Spleen (tissue), 11 donors: ENCODE data around the gene EZH2. TPM values are rescaled to one million over a fixed set of nuclear protein-coding genes. Genes with fewer than 3 reads are reported as not detected.

Experiments used
- DNase-seq: peaks from one replicate; pipeline ENCODE4 v3.0.0-alpha.2; 2020
- H3K27ac ChIP-seq, 8 donors: fragments of 200-600 bp; sonication (generic) in 7 of 8; 1 replicate in 4 of 8; 2 replicates in 4 of 8; pipeline versions ENCODE4 v1.5.0 to v1.8.0; 2016 to 2021; ENCODE audit warnings: inconsistent platforms in 4 of 8, mild to moderate bottlenecking in 4 of 8, moderate library complexity in 1 of 8
- H3K27me3 ChIP-seq, 7 donors: fragments of 200-600 bp; sonication (generic) in 6 of 7; replicated peaks in 1 of 7; 1 replicate in 4 of 7; 2 replicates in 3 of 7; pipeline versions ENCODE4 v1.5.0 to v1.8.0; 2016 to 2021; ENCODE audit warnings: inconsistent platforms in 3 of 7, mild to moderate bottlenecking in 1 of 7
- H3K36me3 ChIP-seq, 6 donors: fragments of 200-600 bp; sonication (generic) in 5 of 6; 1 replicate in 4 of 6; 2 replicates in 2 of 6; pipeline versions ENCODE4 v1.5.0 to v1.8.0; 2016 to 2021; ENCODE audit warnings: inconsistent platforms in 2 of 6
- H3K4me1 ChIP-seq, 6 donors: fragments of 200-600 bp; sonication (generic) in 5 of 6; 1 replicate in 3 of 6; 2 replicates in 3 of 6; pipeline versions ENCODE4 v1.5.0 to v1.8.0; 2016 to 2021; ENCODE audit warnings: inconsistent platforms in 3 of 6
- H3K4me3 ChIP-seq, 8 donors: fragments of 200-600 bp; sonication (generic) in 7 of 8; 1 replicate in 4 of 8; 2 replicates in 4 of 8; pipeline versions ENCODE4 v1.5.0 to v1.8.0; 2016 to 2021; ENCODE audit warnings: inconsistent platforms in 4 of 8, mild to moderate bottlenecking in 4 of 8, moderate library complexity in 2 of 8
- H3K9me3 ChIP-seq, 8 donors: fragments of 200-600 bp; sonication (generic) in 7 of 8; 1 replicate in 4 of 8; 2 replicates in 4 of 8; pipeline versions ENCODE4 v1.5.0 to v1.8.0; 2016 to 2021; ENCODE audit warnings: inconsistent platforms in 4 of 8
- POLR2A ChIP-seq, 3 donors: fragments of 450-650 bp; IDR thresholded peaks; one replicate each; pipeline ENCODE4 v1.5.1; 2017; ENCODE audit warnings: antibody characterized with exemption in 3 of 3, mild to moderate bottlenecking in 1 of 3
- POLR2AphosphoS5 ChIP-seq, 3 donors: sonication (generic); formaldehyde crosslinking; IDR thresholded peaks; one replicate each; pipeline ENCODE4 v1.5.1; 2017; ENCODE audit warnings: antibody characterized with exemption in 3 of 3
- WGBS, 5 donors: extraction: QIAGEN DNeasy Blood & Tissue Kit in 3 of 5; methylation state at CpG; one replicate each; pipeline versions ENCODE4 v1.1.5 to v1.1.7; 2013 to 2018; 5-methylcytosine and 5-hydroxymethylcytosine counted together
- intact Hi-C: fragments of 100-400 bp; cut with DNase I; formaldehyde crosslinking; loops from one replicate; pipeline ENCODE4 v1.15.0; 2023; ENCODE audit warnings: low total_unique reads
- polyA plus RNA-seq, 3 donors: library from polyadenylated mRNA; stranded (reverse); fragments of 200-250 nt; gene quantifications; one replicate each; pipeline ENCODE4 v1.2.1, GENCODE V29; 2013
- total RNA-seq, 7 donors: library from RNA; depleted of rRNA in 3 of 7; stranded (reverse); fragments of >200 nt in 3 of 7; fragmentation: NEBNext Ultra II Directional in 4 of 7; extraction: Animal tissue kit (Norgen Biotek cat#: 25700) in 4 of 7; gene quantifications; one replicate each; pipeline versions ENCODE4 v1.1.0 to v1.2.1, GENCODE V29; 2016 to 2021
- TF ChIP-seq, protein P1 (sequence below), 11 experiments: fragments of 200-600 bp in 7 of 11; fragments of 450-650 bp in 4 of 11; sonication (generic) in 4 of 11; IDR thresholded peaks in 8 of 11; conservative IDR thresholded peaks in 3 of 11; 1 replicate in 7 of 11; 2 replicates in 4 of 11; pipeline versions ENCODE4 v1.4.0 to v1.8.0; 2016 to 2021; ENCODE audit warnings: antibody characterized with exemption in 11 of 11, inconsistent platforms in 4 of 11, mild to moderate bottlenecking in 1 of 11
- donor health status: healthy with polysubstance abuse.
- donor health status: DM: no; HTN: no; CAD: no; lungs with moderate emphysema.
- donor health status: DM: no; HTN: no; CAD: no.
- donor health status: Bipolar disorder and iron deficiency.
- donor health status: healthy.
- donor health status: DM: no; HTN: no; CAD: no.
- donor health status: DM: yes; HTN: yes; CAD: no.

Gene EZH2
- total and polyA plus RNA-seq, 10 donors = 5.0 to 14.5 (median 7.4) TPM

GRCh38 chr7:148866362-148866761 lies 17.7 kb downstream of the EZH2 start:
- intact Hi-C loops = no loop called here
- H3K27me3 ChIP-seq = no peaks in the 10 kb centered on the region
- H3K36me3 ChIP-seq = no peaks in the 10 kb centered on the region
- H3K9me3 ChIP-seq = peaks cover 0 to 21% (median 15%) of the 10 kb centered on the region in 8 donors
- no peak overlapping the region for H3K27ac ChIP-seq
- 89 to 97% (median 93%) methylated on average over 6 of the region's 6 CpGs for whole genome bisulfite sequencing, 5 donors
- no peak for DNase-seq
- H3K4me3 ChIP-seq = no peak overlapping the region
- TF ChIP-seq POLR2AphosphoS5 (IDR thresholded peaks at IDR 0.05) (no peak), POLR2A (IDR thresholded peaks at IDR 0.05) (no peak)
- TF ChIP-seq, protein P1, sequence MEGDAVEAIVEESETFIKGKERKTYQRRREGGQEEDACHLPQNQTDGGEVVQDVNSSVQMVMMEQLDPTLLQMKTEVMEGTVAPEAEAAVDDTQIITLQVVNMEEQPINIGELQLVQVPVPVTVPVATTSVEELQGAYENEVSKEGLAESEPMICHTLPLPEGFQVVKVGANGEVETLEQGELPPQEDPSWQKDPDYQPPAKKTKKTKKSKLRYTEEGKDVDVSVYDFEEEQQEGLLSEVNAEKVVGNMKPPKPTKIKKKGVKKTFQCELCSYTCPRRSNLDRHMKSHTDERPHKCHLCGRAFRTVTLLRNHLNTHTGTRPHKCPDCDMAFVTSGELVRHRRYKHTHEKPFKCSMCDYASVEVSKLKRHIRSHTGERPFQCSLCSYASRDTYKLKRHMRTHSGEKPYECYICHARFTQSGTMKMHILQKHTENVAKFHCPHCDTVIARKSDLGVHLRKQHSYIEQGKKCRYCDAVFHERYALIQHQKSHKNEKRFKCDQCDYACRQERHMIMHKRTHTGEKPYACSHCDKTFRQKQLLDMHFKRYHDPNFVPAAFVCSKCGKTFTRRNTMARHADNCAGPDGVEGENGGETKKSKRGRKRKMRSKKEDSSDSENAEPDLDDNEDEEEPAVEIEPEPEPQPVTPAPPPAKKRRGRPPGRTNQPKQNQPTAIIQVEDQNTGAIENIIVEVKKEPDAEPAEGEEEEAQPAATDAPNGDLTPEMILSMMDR (IDR thresholded peaks at IDR 0.05 in 8 of 11, conservative IDR thresholded peaks at IDR 0.05 in 3 of 11) = no peak
- H3K4me1 ChIP-seq = peaks cover 0 to 8% (median 0%) of the 10 kb centered on the region in 6 donors

- no peak for TF ChIP-seq POLR2AphosphoS5 (IDR thresholded peaks at IDR 0.05)
- TF ChIP-seq POLR2A (IDR thresholded peaks at IDR 0.05) = no peak
- TF ChIP-seq, protein P1 (IDR thresholded peaks at IDR 0.05 in 8 of 11, conservative IDR thresholded peaks at IDR 0.05 in 3 of 11) = no peak
- H3K4me1 ChIP-seq = peaks cover 0 to 7% (median 0%) of the 10 kb centered on the region in 6 donors
- H3K4me3 ChIP-seq = no peak overlapping the region
- DNase-seq = no peak
- H3K9me3 ChIP-seq = peaks cover 0 to 21% (median 15%) of the 10 kb centered on the region in 8 donors
- H3K27ac ChIP-seq = no peak overlapping the region
- no peaks in the 10 kb centered on the region for H3K36me3 ChIP-seq
- WGBS, 5 donors = 81 to 92% (median 86%) methylated on average over 2 of the region's 2 CpGs
- intact Hi-C loops = no loop called here
- H3K27me3 ChIP-seq = no peaks in the 10 kb centered on the region
These were observed 18.8 kb downstream of the EZH2 start for GRCh38 chr7:148865283-148865682.

- no peaks in the 10 kb centered on the region for H3K27me3 ChIP-seq
- TF ChIP-seq POLR2A (IDR thresholded peaks at IDR 0.05) (no peak), POLR2AphosphoS5 (IDR thresholded peaks at IDR 0.05) (no peak)
- TF ChIP-seq, protein P1 (IDR thresholded peaks at IDR 0.05 in 8 of 11, conservative IDR thresholded peaks at IDR 0.05 in 3 of 11) = no peak
- DNase-seq = no peak
- H3K27ac ChIP-seq = no peak overlapping the region
- H3K36me3 ChIP-seq = no peaks in the 10 kb centered on the region
- 66 to 75% (median 70%) methylated on average over 2 of the region's 2 CpGs for WGBS, 5 donors
- H3K9me3 ChIP-seq = peaks cover 0 to 18% (median 14%) of the 10 kb centered on the region in 8 donors
- H3K4me3 ChIP-seq = no peak overlapping the region
- intact Hi-C loops = no loop called here
- peaks cover 0 to 3% (median 0%) of the 10 kb centered on the region in 6 donors for H3K4me1 ChIP-seq
These were observed 20.8 kb downstream of the EZH2 start for GRCh38 chr7:148863324-148863723.

DNA sequence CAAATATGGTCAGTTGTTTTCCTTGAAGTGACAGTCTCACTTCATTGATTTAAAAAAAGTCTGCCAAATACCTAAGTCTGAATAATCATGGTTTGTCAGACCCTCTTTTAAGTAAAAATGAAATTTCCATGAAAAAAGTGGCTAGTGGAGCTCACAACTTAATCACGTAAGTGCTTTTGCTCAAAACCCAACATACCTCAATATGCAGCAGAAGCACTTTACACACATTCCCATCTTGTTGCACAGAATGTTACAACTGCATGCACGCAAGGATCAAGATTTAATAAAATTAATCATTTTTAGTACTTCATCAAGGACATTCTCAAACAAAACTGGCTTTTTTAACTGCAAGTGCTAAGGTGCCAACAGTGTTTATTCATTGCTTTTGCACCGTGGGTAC lies 21.6 kb downstream of the EZH2 start:
- H3K36me3 ChIP-seq = no peaks in the 10 kb centered on the region
- H3K4me3 ChIP-seq = no peak overlapping the region
- H3K9me3 ChIP-seq = peaks cover 0 to 10% (median 5%) of the 10 kb centered on the region in 8 donors
- peaks cover 0 to 3% (median 0%) of the 10 kb centered on the region in 6 donors for H3K4me1 ChIP-seq
- H3K27ac ChIP-seq = no peak overlapping the region
- no peaks in the 10 kb centered on the region for H3K27me3 ChIP-seq
- intact Hi-C loops = no loop called here
- DNase-seq = no peak
- 84 to 92% (median 88%) methylated on average over 3 of the region's 3 CpGs for WGBS, 5 donors
- TF ChIP-seq POLR2AphosphoS5 (IDR thresholded peaks at IDR 0.05) = no peak
- TF ChIP-seq POLR2A (IDR thresholded peaks at IDR 0.05) = no peak
- TF ChIP-seq, protein P1 (IDR thresholded peaks at IDR 0.05 in 8 of 11, conservative IDR thresholded peaks at IDR 0.05 in 3 of 11) = no peak
